Upper lobe of left lung (tissue), 4 donors: ENCODE measurements around the gene MRPL37.

ENCODE experiments used
- POLR2A ChIP-seq, 4 donors: fragments of 450-650 bp; IDR thresholded peaks; one replicate each; pipeline ENCODE4 v1.5.1; 2016 to 2017; ENCODE audit warnings: antibody characterized with exemption in 4 of 4, mild to moderate bottlenecking in 2 of 4
- POLR2AphosphoS5 ChIP-seq, 2 donors: sonication (generic); formaldehyde crosslinking; IDR thresholded peaks; one replicate each; pipeline ENCODE4 v1.5.1; 2017; ENCODE audit warnings: antibody characterized with exemption in 2 of 2

GRCh38 chr1:54265659-54266058 is 65.7 kb downstream of the MRPL37 start:
- TF ChIP-seq POLR2A (IDR thresholded peaks at IDR 0.05) (no peak), POLR2AphosphoS5 (IDR thresholded peaks at IDR 0.05) (no peak)
